ENCODE data around the gene CATSPERB.
"Not testable (repeated sequence)": the region's sequence is repeated elsewhere in the genome, so short reads cannot be mapped to it uniquely, and the experiment has no call there.

CATSPERB gene

DNA sequence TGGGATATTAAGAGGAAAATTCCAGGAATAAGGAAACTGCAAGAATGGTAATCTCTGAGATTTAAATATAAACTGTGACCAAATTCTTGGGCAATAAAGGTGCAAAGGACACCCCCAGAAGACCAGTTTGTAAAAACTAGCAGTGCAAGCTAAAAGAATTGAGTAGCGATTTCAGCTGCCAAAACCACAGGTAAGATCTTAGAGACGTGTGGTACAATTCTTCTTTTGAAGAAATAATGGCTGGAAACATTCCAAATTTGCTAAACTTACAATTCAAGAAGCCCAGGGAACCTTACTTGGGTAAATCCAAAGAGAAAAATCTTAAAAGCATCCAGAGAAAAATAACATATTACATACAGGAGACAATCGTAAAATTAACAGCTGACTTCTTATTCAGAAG lies 12.0 kb downstream of the CATSPERB start:
- H3K4me3 Mint-ChIP-seq, result no peak overlapping the region
- H3K4me1 Mint-ChIP-seq (ENCODE audit: low read depth), result peaks cover 2% of the 10 kb centered on the region

GRCh38 chr14:91716999-91717398 lies 14.9 kb downstream of the CATSPERB start:
- H3K9me3 Mint-ChIP-seq, result no peaks in the 10 kb centered on the region
- H3K36me3 Mint-ChIP-seq (ENCODE audit: low read depth), result peaks cover 9% of the 10 kb centered on the region
- H3K27me3 Mint-ChIP-seq (ENCODE audit: low read depth), result no peaks in the 10 kb centered on the region
- H3K4me1 Mint-ChIP-seq (ENCODE audit: low read depth), result peaks cover 9% of the 10 kb centered on the region
- H3K4me3 Mint-ChIP-seq, result no peak overlapping the region
- no peak overlapping the region for H3K27ac Mint-ChIP-seq

More for the DNA sequence above, 12.0 kb downstream of the CATSPERB start:
- peaks cover 10% of the 10 kb centered on the region for H3K36me3 Mint-ChIP-seq (ENCODE audit: low read depth)
- no peaks in the 10 kb centered on the region for H3K9me3 Mint-ChIP-seq
- H3K27me3 Mint-ChIP-seq (ENCODE audit: low read depth), result no peaks in the 10 kb centered on the region
- H3K27ac Mint-ChIP-seq, result no peak overlapping the region

GRCh38 chr14:91714805-91715204 lies 17.1 kb downstream of the CATSPERB start:
- Mint-ChIP-seq H3K36me3 (ENCODE audit: low read depth) (peaks cover 19% of the 10 kb centered on the region), H3K9me3 (peaks cover 6% of the 10 kb centered on the region), H3K4me1 (ENCODE audit: low read depth) (peaks cover 9% of the 10 kb centered on the region), H3K27me3 (ENCODE audit: low read depth) (no peaks in the 10 kb centered on the region), H3K27ac (peak overlapping the region; percentile 86), H3K4me3 (peak overlapping the region; percentile 30)

GRCh38 chr14:91708795-91709194 lies 23.1 kb downstream of the CATSPERB start:
- Mint-ChIP-seq H3K36me3 (ENCODE audit: low read depth) (peaks cover 22% of the 10 kb centered on the region), H3K27me3 (ENCODE audit: low read depth) (no peaks in the 10 kb centered on the region), H3K27ac (no peak overlapping the region), H3K9me3 (peaks cover 12% of the 10 kb centered on the region), H3K4me1 (ENCODE audit: low read depth) (no peaks in the 10 kb centered on the region), H3K4me3 (no peak overlapping the region)

DNA sequence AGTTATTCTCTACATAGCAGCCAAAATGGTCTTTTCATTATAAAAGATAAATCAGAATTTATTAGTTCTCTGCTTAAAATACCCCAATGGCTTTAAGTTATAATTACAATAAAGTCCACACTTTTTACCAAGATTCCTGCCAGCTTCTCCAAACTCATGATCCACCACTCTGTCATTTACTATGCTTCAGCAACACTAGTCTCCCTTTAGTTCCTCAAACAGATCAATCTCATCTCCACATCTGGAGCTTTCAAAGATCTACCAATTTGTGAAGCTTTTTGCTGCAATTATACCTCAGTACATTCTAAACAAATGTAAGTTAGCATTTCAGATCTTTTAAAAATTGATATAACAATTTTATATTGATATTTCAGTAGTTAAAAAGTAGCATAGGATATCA lies 24.9 kb downstream of the CATSPERB start:
- no peak overlapping the region for H3K27ac Mint-ChIP-seq
- no peaks in the 10 kb centered on the region for H3K27me3 Mint-ChIP-seq (ENCODE audit: low read depth)
- H3K4me3 Mint-ChIP-seq, result no peak overlapping the region
- H3K36me3 Mint-ChIP-seq (ENCODE audit: low read depth), result peaks cover 23% of the 10 kb centered on the region
- no peaks in the 10 kb centered on the region for H3K4me1 Mint-ChIP-seq (ENCODE audit: low read depth)
- peaks cover 12% of the 10 kb centered on the region for H3K9me3 Mint-ChIP-seq

- no peak overlapping the region for H3K27ac Mint-ChIP-seq
- peaks cover 24% of the 10 kb centered on the region for H3K36me3 Mint-ChIP-seq (ENCODE audit: low read depth)
- H3K9me3 Mint-ChIP-seq, result peaks cover 32% of the 10 kb centered on the region
- no peak overlapping the region for H3K4me3 Mint-ChIP-seq
- no peaks in the 10 kb centered on the region for H3K4me1 Mint-ChIP-seq (ENCODE audit: low read depth)
- H3K27me3 Mint-ChIP-seq (ENCODE audit: low read depth), result no peaks in the 10 kb centered on the region
Measured at GRCh38 chr14:91694643-91695042, 37.2 kb downstream of the CATSPERB start.

- Mint-ChIP-seq H3K27ac (no peak overlapping the region), H3K9me3 (peaks cover 27% of the 10 kb centered on the region), H3K4me3 (no peak overlapping the region), H3K4me1 (ENCODE audit: low read depth) (no peaks in the 10 kb centered on the region), H3K27me3 (ENCODE audit: low read depth) (no peaks in the 10 kb centered on the region), H3K36me3 (ENCODE audit: low read depth) (peaks cover 22% of the 10 kb centered on the region)
Measured at GRCh38 chr14:91693346-91693745, 38.5 kb downstream of the CATSPERB start.

GRCh38 chr14:91692075-91692474 lies 39.8 kb downstream of the CATSPERB start:
- H3K27ac Mint-ChIP-seq, result no peak overlapping the region
- no peaks in the 10 kb centered on the region for H3K27me3 Mint-ChIP-seq (ENCODE audit: low read depth)
- peaks cover 15% of the 10 kb centered on the region for H3K36me3 Mint-ChIP-seq (ENCODE audit: low read depth)
- H3K9me3 Mint-ChIP-seq, result peaks cover 15% of the 10 kb centered on the region
- H3K4me1 Mint-ChIP-seq (ENCODE audit: low read depth), result no peaks in the 10 kb centered on the region
- H3K4me3 Mint-ChIP-seq, result no peak overlapping the region

DNA sequence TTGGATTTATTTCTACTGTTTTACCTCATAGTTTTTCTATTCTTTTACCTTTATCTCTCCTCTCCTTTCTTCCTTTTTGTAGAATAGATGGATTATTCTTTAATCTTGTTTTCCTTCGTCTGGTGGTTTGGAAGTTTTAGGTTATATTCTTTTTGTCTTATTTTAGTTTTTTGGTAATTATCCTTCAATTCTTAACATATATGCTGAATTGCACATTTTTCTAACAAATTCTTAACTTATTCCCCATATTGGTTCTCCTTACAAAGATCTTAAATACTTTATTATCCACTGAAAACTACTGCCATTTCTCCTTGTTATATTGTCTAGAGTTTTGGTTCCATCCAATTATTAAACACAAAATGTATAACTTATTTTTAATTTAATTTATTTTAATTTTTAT lies 42.3 kb downstream of the CATSPERB start:
- H3K27ac Mint-ChIP-seq, result no peak overlapping the region
- peaks cover 13% of the 10 kb centered on the region for H3K9me3 Mint-ChIP-seq
- peaks cover 15% of the 10 kb centered on the region for H3K36me3 Mint-ChIP-seq (ENCODE audit: low read depth)
- no peaks in the 10 kb centered on the region for H3K4me1 Mint-ChIP-seq (ENCODE audit: low read depth)
- H3K27me3 Mint-ChIP-seq (ENCODE audit: low read depth), result no peaks in the 10 kb centered on the region
- H3K4me3 Mint-ChIP-seq, result no peak overlapping the region

- peaks cover 11% of the 10 kb centered on the region for H3K9me3 Mint-ChIP-seq
- H3K27me3 Mint-ChIP-seq (ENCODE audit: low read depth); H3K4me1 Mint-ChIP-seq (ENCODE audit: low read depth); H3K27ac Mint-ChIP-seq; H3K4me3 Mint-ChIP-seq: not testable (repeated sequence)
- peaks cover 16% of the 10 kb centered on the region for H3K36me3 Mint-ChIP-seq (ENCODE audit: low read depth)
Measured at GRCh38 chr14:91687436-91687835, 44.5 kb downstream of the CATSPERB start.

GRCh38 chr14:91685600-91685999 lies 46.3 kb downstream of the CATSPERB start:
- H3K36me3 Mint-ChIP-seq (ENCODE audit: low read depth), result peaks cover 18% of the 10 kb centered on the region
- H3K4me1 Mint-ChIP-seq (ENCODE audit: low read depth), result peaks cover 26% of the 10 kb centered on the region
- H3K27ac Mint-ChIP-seq, result no peak overlapping the region
- H3K9me3 Mint-ChIP-seq, result peaks cover 11% of the 10 kb centered on the region
- H3K27me3 Mint-ChIP-seq (ENCODE audit: low read depth), result no peaks in the 10 kb centered on the region
- no peak overlapping the region for H3K4me3 Mint-ChIP-seq

GRCh38 chr14:91681893-91682563 lies 49.9 kb downstream of the CATSPERB start:
- Mint-ChIP-seq H3K4me1 (ENCODE audit: low read depth) (peaks cover 29% of the 10 kb centered on the region), H3K9me3 (peaks cover 30% of the 10 kb centered on the region), H3K36me3 (ENCODE audit: low read depth) (peaks cover 25% of the 10 kb centered on the region), H3K27ac (peak overlapping the region; percentile 63), H3K27me3 (ENCODE audit: low read depth) (no peaks in the 10 kb centered on the region), H3K4me3 (peak overlapping the region; percentile 23)

GRCh38 chr14:91681118-91681517 lies 50.8 kb downstream of the CATSPERB start:
- H3K27ac Mint-ChIP-seq, result peak overlapping the region; percentile 47
- H3K36me3 Mint-ChIP-seq (ENCODE audit: low read depth), result peaks cover 27% of the 10 kb centered on the region
- peaks cover 37% of the 10 kb centered on the region for H3K9me3 Mint-ChIP-seq
- no peaks in the 10 kb centered on the region for H3K27me3 Mint-ChIP-seq (ENCODE audit: low read depth)
- H3K4me1 Mint-ChIP-seq (ENCODE audit: low read depth), result peaks cover 29% of the 10 kb centered on the region
- H3K4me3 Mint-ChIP-seq, result no peak overlapping the region

- Mint-ChIP-seq H3K4me3 (no peak overlapping the region), H3K4me1 (ENCODE audit: low read depth) (peaks cover 29% of the 10 kb centered on the region), H3K27ac (no peak overlapping the region), H3K27me3 (ENCODE audit: low read depth) (no peaks in the 10 kb centered on the region), H3K36me3 (ENCODE audit: low read depth) (peaks cover 34% of the 10 kb centered on the region), H3K9me3 (peaks cover 43% of the 10 kb centered on the region)
Measured at GRCh38 chr14:91679273-91679672, 52.6 kb downstream of the CATSPERB start.

GRCh38 chr14:91677687-91678086 lies 54.2 kb downstream of the CATSPERB start:
- not testable (repeated sequence) for H3K27ac Mint-ChIP-seq; H3K27me3 Mint-ChIP-seq (ENCODE audit: low read depth); H3K4me3 Mint-ChIP-seq
- Mint-ChIP-seq H3K9me3 (peaks cover 45% of the 10 kb centered on the region), H3K4me1 (ENCODE audit: low read depth) (peaks cover 23% of the 10 kb centered on the region), H3K36me3 (ENCODE audit: low read depth) (peaks cover 32% of the 10 kb centered on the region)

- Mint-ChIP-seq H3K27ac (no peak overlapping the region), H3K4me1 (ENCODE audit: low read depth) (peaks cover 2% of the 10 kb centered on the region), H3K4me3 (no peak overlapping the region), H3K27me3 (ENCODE audit: low read depth) (no peaks in the 10 kb centered on the region), H3K36me3 (ENCODE audit: low read depth) (peaks cover 26% of the 10 kb centered on the region), H3K9me3 (peaks cover 35% of the 10 kb centered on the region)
Measured at GRCh38 chr14:91674911-91675310, 57.0 kb downstream of the CATSPERB start.

Data from T-helper 1 cell treated with Interleukin-12 subunit alpha and Interleukin-12 subunit beta and Interleukin-4 antibody, amounts not matched to agents 30 μg/mL and 1 μg/mL, for 36 hours (primary cell).